Measurements from ENCODE around the gene CCDC157.

DNA sequence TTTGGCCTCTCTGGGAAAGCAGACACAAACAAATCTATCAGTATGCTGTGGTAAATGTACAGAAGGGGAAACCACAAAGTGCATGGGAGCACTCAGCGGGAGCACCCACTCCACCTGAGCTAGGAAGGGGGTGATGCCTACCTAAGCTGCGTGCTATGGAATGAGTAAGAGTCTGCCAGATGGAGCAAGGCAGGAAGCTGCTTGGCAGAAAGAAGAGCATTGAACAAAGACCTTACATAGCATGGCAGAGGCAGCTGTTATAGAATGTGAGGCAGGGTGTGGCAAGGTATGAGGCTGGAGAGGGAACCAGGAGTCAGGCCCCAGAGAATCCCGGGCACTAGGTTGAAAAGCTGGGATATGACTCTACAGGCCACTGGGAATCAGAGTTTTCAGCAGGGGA, 55.0 kb downstream of the CCDC157 start:
- TF ChIP-seq EZH2phosphoT487 (IDR thresholded peaks at IDR 0.05; ENCODE audit: borderline replicate concordance, low read length): no peak
- TF ChIP-seq, protein P1, sequence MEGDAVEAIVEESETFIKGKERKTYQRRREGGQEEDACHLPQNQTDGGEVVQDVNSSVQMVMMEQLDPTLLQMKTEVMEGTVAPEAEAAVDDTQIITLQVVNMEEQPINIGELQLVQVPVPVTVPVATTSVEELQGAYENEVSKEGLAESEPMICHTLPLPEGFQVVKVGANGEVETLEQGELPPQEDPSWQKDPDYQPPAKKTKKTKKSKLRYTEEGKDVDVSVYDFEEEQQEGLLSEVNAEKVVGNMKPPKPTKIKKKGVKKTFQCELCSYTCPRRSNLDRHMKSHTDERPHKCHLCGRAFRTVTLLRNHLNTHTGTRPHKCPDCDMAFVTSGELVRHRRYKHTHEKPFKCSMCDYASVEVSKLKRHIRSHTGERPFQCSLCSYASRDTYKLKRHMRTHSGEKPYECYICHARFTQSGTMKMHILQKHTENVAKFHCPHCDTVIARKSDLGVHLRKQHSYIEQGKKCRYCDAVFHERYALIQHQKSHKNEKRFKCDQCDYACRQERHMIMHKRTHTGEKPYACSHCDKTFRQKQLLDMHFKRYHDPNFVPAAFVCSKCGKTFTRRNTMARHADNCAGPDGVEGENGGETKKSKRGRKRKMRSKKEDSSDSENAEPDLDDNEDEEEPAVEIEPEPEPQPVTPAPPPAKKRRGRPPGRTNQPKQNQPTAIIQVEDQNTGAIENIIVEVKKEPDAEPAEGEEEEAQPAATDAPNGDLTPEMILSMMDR (IDR thresholded peaks at IDR 0.05; ENCODE audit: low read depth, low read length, poor library complexity, severe bottlenecking): no peak

All from DOHH2 (cell line).